Measurements from ENCODE around the gene HTT.
"Not testable (repeated sequence)": the region's sequence is repeated elsewhere in the genome, so short reads cannot be mapped to it uniquely, and the experiment has no call there.

The HTT gene

GRCh38 chr4:3124070-3124767 is 49.7 kb downstream of the HTT start:
- no peak for DNase-seq

- DNase-seq = no peak
These were observed 52.6 kb downstream of the HTT start for GRCh38 chr4:3127112-3127511.

- DNase-seq = no peak
These were observed 53.6 kb downstream of the HTT start for GRCh38 chr4:3128058-3128457.

- no peak for DNase-seq
These were observed 54.5 kb downstream of the HTT start for GRCh38 chr4:3128976-3129375.

- no peak for DNase-seq
These were observed 55.7 kb downstream of the HTT start for GRCh38 chr4:3130201-3130600.

GRCh38 chr4:3130826-3131225 is 56.3 kb downstream of the HTT start:
- DNase-seq = no peak

- DNase-seq = no peak
These were observed 59.7 kb downstream of the HTT start for GRCh38 chr4:3134201-3134600.

GRCh38 chr4:3135155-3136011 is 60.9 kb downstream of the HTT start:
- DNase-seq = no peak

GRCh38 chr4:3136454-3136853 is 62.0 kb downstream of the HTT start:
- no peak for DNase-seq

GRCh38 chr4:3137908-3138307 is 63.4 kb downstream of the HTT start:
- DNase-seq = no peak

- no peak for DNase-seq
These were observed 70.9 kb downstream of the HTT start for GRCh38 chr4:3145234-3145924.

- DNase-seq = no peak
These were observed 74.4 kb downstream of the HTT start for GRCh38 chr4:3148926-3149325.

GRCh38 chr4:3151238-3151637 is 76.8 kb downstream of the HTT start:
- not testable (repeated sequence) for DNase-seq

- DNase-seq = no peak
These were observed 82.9 kb downstream of the HTT start for GRCh38 chr4:3157366-3157765.

GRCh38 chr4:3158841-3159240 is 84.4 kb downstream of the HTT start:
- DNase-seq = no peak

GRCh38 chr4:3160438-3160837 is 86.0 kb downstream of the HTT start:
- no peak for DNase-seq

- DNase-seq = not testable (repeated sequence)
These were observed 86.6 kb downstream of the HTT start for GRCh38 chr4:3161044-3161443.

- DNase-seq = not testable (repeated sequence)
These were observed 92.0 kb downstream of the HTT start for GRCh38 chr4:3166434-3166833.

- DNase-seq = no peak
These were observed 93.5 kb downstream of the HTT start for GRCh38 chr4:3168029-3168428.

GRCh38 chr4:3174371-3175338 is 100.2 kb downstream of the HTT start:
- no peak for DNase-seq

- no peak for DNase-seq
These were observed 102.1 kb downstream of the HTT start for GRCh38 chr4:3176367-3177229.

Measured in femur (tissue), 1 donor.